ENCODE results near the gene NLRP2B.

DNA sequence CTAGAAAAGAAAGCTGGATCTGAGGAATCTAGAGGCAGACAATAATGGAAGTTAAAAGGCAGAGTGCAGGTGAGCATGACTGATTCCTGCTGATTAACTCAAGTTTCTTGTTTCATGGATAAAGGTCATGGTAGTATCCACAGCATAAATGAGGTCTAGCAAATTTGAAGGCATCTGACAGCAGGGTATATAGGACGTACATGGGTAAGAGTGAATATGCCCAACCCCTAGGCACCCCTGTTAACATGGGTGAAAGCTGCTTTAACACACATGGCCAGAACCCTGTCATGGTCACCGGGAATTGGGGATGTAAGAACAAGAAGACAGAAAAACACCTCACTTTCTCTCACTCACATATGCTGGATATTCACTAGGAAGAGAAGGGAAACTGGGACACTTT lies 25.0 kb downstream of the NLRP2B start:
- TF ChIP-seq, protein P1, sequence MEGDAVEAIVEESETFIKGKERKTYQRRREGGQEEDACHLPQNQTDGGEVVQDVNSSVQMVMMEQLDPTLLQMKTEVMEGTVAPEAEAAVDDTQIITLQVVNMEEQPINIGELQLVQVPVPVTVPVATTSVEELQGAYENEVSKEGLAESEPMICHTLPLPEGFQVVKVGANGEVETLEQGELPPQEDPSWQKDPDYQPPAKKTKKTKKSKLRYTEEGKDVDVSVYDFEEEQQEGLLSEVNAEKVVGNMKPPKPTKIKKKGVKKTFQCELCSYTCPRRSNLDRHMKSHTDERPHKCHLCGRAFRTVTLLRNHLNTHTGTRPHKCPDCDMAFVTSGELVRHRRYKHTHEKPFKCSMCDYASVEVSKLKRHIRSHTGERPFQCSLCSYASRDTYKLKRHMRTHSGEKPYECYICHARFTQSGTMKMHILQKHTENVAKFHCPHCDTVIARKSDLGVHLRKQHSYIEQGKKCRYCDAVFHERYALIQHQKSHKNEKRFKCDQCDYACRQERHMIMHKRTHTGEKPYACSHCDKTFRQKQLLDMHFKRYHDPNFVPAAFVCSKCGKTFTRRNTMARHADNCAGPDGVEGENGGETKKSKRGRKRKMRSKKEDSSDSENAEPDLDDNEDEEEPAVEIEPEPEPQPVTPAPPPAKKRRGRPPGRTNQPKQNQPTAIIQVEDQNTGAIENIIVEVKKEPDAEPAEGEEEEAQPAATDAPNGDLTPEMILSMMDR (IDR thresholded peaks at IDR 0.05; ENCODE audit: insufficient read depth, low read length, poor library complexity, severe bottlenecking), result no peak
- TF ChIP-seq EZH2phosphoT487 (conservative IDR thresholded peaks at IDR 0.05; ENCODE audit: low read length), result no peak
